Testis (tissue), 2 donors: Measurements from ENCODE around the gene IKZF5.

Experiments
- CTCF ChIP-seq, 3 experiments: fragments of 450-650 bp in 2 of 3; fragments of 200-600 bp in 1 of 3; sonication (generic) in 1 of 3; IDR thresholded peaks; one replicate each; pipeline ENCODE4 v1.5.1; 2016 to 2019; ENCODE audit warnings: antibody characterized with exemption in 3 of 3, mild to moderate bottlenecking in 2 of 3, moderate library complexity in 1 of 3
- POLR2A ChIP-seq: fragments of 450-650 bp; IDR thresholded peaks from one replicate; pipeline ENCODE4 v1.6.1; 2017; ENCODE audit warnings: antibody characterized with exemption, mild to moderate bottlenecking, moderate library complexity

- TF ChIP-seq CTCF (IDR thresholded peaks at IDR 0.05), result no peak
- no peak for TF ChIP-seq POLR2A
Measured at GRCh38 chr10:122988501-122988900, 20.1 kb downstream of the IKZF5 start.
